WTC11 (cell line): ENCODE measurements around the gene ZNF672. TPM values are rescaled to one million over a fixed set of nuclear protein-coding genes. Genes with fewer than 3 reads are reported as not detected.

Source experiments
- ATAC-seq: fragments of 200-7000 bp; cut with Tn5 transposase; 2 replicates; pipeline ENCODE4 v1.10.0; 2021; ENCODE audit warnings: mild to moderate bottlenecking, moderate library complexity
- CTCF ChIA-PET: fragments of 300-600 bp; sonication (Branson Sonifier 250); formaldehyde crosslinking; loops from one replicate; lab custom pipeline; 2021; ENCODE audit warnings: antibody characterized with exemption; lab: Charles Lee
- POLR2A ChIA-PET: fragments of 350-600 bp; sonication (Branson Sonifier 250); formaldehyde crosslinking; loops from one replicate; lab custom pipeline; 2021; ENCODE audit warnings: antibody characterized with exemption; lab: Charles Lee
- DNase-seq: peaks from one replicate; pipeline ENCODE4 v3.0.0; 2021; ENCODE audit warnings: low spot score
- H3K27ac Mint-ChIP-seq: 2 replicates; pipeline ENCODE4 v1.8.0; 2021; ENCODE audit warnings: mixed read lengths
- H3K27me3 Mint-ChIP-seq: 2 replicates; pipeline ENCODE4 v1.8.0; 2021; ENCODE audit warnings: low read depth, mild to moderate bottlenecking, moderate library complexity, mixed read lengths
- H3K36me3 Mint-ChIP-seq: 2 replicates; pipeline ENCODE4 v1.8.0; 2021; ENCODE audit warnings: mixed read lengths
- H3K4me1 Mint-ChIP-seq: 2 replicates; pipeline ENCODE4 v1.8.0; 2022; ENCODE audit warnings: mixed read lengths
- H3K4me3 Mint-ChIP-seq: 2 replicates; pipeline ENCODE4 v1.8.0; 2021; ENCODE audit warnings: mild to moderate bottlenecking, moderate library complexity, mixed read lengths
- H3K9me3 Mint-ChIP-seq: 2 replicates; pipeline ENCODE4 v1.8.0; 2021; ENCODE audit warnings: mixed read lengths
- ATF6 ChIP-seq: sonication (generic); formaldehyde crosslinking; IDR thresholded peaks from 2 replicates; pipeline ENCODE4 v1.8.1; 2023; ENCODE audit warnings: mild to moderate bottlenecking, missing genetic modification reagents
- ELF4 ChIP-seq: sonication (generic); formaldehyde crosslinking; IDR thresholded peaks from 2 replicates; pipeline ENCODE4 v1.8.1; 2022; ENCODE audit warnings: low read depth, mild to moderate bottlenecking, moderate library complexity, missing genetic modification reagents
- FOXJ3 ChIP-seq: sonication (generic); formaldehyde crosslinking; IDR thresholded peaks from 2 replicates; pipeline ENCODE4 v1.9.0; 2021; ENCODE audit warnings: missing genetic modification reagents, mild to moderate bottlenecking, borderline replicate concordance
- MLX ChIP-seq: sonication (generic); formaldehyde crosslinking; IDR thresholded peaks from 2 replicates; pipeline ENCODE4 v1.8.1; 2023; ENCODE audit warnings: mild to moderate bottlenecking, missing genetic modification reagents, moderate library complexity
- RORB ChIP-seq: fragments of 250-450 bp; sonication (Bioruptor Pico); IDR thresholded peaks from 2 replicates; pipeline ENCODE4 v1.9.0; 2021; ENCODE audit warnings: mild to moderate bottlenecking
- SMAD3 ChIP-seq: sonication (generic); formaldehyde crosslinking; IDR thresholded peaks from 2 replicates; pipeline ENCODE4 v1.8.0; 2022; ENCODE audit warnings: missing genetic modification reagents, mild to moderate bottlenecking, borderline replicate concordance
- ZBTB43 ChIP-seq: sonication (generic); formaldehyde crosslinking; IDR thresholded peaks from 2 replicates; pipeline ENCODE4 v1.8.1; 2023; ENCODE audit warnings: mild to moderate bottlenecking, missing genetic modification reagents
- ZNF396 ChIP-seq: fragments of 250-450 bp; sonication (Bioruptor Pico); IDR thresholded peaks from 2 replicates; pipeline ENCODE4 v1.8.0; 2021; ENCODE audit warnings: mild to moderate bottlenecking, moderate library complexity, borderline replicate concordance
- ZNF425 ChIP-seq: fragments of 250-450 bp; sonication (Bioruptor Pico); conservative IDR thresholded peaks from 2 replicates; pipeline ENCODE4 v1.9.0; 2021; ENCODE audit warnings: mild to moderate bottlenecking
- ZNF512 ChIP-seq: sonication (generic); formaldehyde crosslinking; IDR thresholded peaks from 2 replicates; pipeline ENCODE4 v1.8.1; 2022; ENCODE audit warnings: missing genetic modification reagents, borderline replicate concordance
- ZNF532 ChIP-seq: fragments of 250-450 bp; sonication (Bioruptor Pico); IDR thresholded peaks from 2 replicates; pipeline ENCODE4 v1.9.0; 2021; ENCODE audit warnings: mild to moderate bottlenecking, borderline replicate concordance
- total RNA-seq: library from RNA; stranded (reverse); gene quantifications from 3 replicates; pipeline ENCODE4 v1.2.3, GENCODE V29; 2021
- TF ChIP-seq, protein P1 (sequence below): sonication (generic); formaldehyde crosslinking; IDR thresholded peaks from 2 replicates; pipeline ENCODE4 v1.8.0; 2022; ENCODE audit warnings: mild to moderate bottlenecking, missing genetic modification reagents
- TF ChIP-seq, protein P2 (sequence below): fragments of 250-450 bp; sonication (Bioruptor Pico); IDR thresholded peaks from 2 replicates; pipeline ENCODE4 v1.9.0; 2021; ENCODE audit warnings: mild to moderate bottlenecking
- TF ChIP-seq, protein P3 (sequence below): fragments of 250-450 bp; sonication (Bioruptor Pico); IDR thresholded peaks from 2 replicates; pipeline ENCODE4 v1.8.0; 2021; ENCODE audit warnings: mild to moderate bottlenecking

The ZNF672 gene
- total RNA-seq, 1 experiment from 2014 or later, result 37.9 TPM

DNA sequence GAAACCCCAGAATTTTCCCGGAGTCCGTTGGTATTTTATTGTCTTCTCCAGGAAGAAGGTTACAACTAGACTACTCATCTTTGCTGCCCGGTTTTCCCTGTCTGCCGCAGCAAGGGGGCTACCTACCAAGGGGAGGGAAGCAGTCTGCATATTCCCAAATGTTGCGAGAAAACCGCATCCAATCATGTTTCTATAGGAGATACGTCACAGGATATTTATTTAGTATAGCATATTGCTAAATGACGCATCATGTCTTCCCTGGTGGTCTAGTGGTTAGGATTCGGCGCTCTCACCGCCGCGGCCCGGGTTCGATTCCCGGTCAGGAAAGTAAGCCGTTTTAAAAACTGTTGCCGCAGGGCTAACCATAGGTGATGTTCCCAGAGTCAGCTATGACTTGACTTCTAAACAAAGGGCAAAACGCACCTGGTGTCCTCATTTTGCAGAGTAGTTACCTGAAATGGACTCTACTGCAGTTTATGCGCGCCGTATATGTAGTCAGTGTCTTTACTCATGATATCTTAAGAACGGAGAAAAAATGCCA is 36.0 kb downstream of the ZNF672 start:
- CTCF ChIA-PET, result interaction anchor here (0.9 to 3.2 kb wide), 7 partner anchors 11 to 48 kb away, joined by 3 to 40 read pairs (median 9); partner anchors contain the start of genes PGBD2, SH3BP5L and ZNF692
- Mint-ChIP-seq H3K27ac (peak overlapping the region; percentile 99), H3K36me3 (no peaks in the 10 kb centered on the region), H3K27me3 (peaks cover 8% of the 10 kb centered on the region), H3K9me3 (no peaks in the 10 kb centered on the region), H3K4me3 (peak overlapping the region; percentile 96), H3K4me1 (peaks cover 3% of the 10 kb centered on the region; the same call in 1 of the 2 replicates)
- ATAC-seq (peak; percentile 55), DNase-seq (peak; percentile 77)
- POLR2A ChIA-PET, result interaction anchor here (1.4 to 2.4 kb wide), 5 partner anchors 11 to 48 kb away, joined by 3 to 20 read pairs (median 10); partner anchors contain the start of genes SH3BP5L, ZNF672 and ZNF692
- TF ChIP-seq, protein P1, sequence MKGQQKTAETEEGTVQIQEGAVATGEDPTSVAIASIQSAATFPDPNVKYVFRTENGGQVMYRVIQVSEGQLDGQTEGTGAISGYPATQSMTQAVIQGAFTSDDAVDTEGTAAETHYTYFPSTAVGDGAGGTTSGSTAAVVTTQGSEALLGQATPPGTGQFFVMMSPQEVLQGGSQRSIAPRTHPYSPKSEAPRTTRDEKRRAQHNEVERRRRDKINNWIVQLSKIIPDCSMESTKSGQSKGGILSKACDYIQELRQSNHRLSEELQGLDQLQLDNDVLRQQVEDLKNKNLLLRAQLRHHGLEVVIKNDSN (CRISPR knock-in tag), result peak; percentile 11; the same call in 1 of the 2 replicates
- TF ChIP-seq SMAD3 (no peak), RORB (CRISPR knock-in tag) (no peak), ZBTB43 (CRISPR knock-in tag) (no peak), ZNF396 (no peak), ELF4 (CRISPR knock-in tag) (no peak), ATF6 (CRISPR knock-in tag) (no peak), ZNF425 (no peak), FOXJ3 (CRISPR knock-in tag) (no peak), MLX (CRISPR knock-in tag) (no peak), ZNF532 (CRISPR knock-in tag) (no peak), ZNF512 (CRISPR knock-in tag) (no peak)
- TF ChIP-seq, protein P2, sequence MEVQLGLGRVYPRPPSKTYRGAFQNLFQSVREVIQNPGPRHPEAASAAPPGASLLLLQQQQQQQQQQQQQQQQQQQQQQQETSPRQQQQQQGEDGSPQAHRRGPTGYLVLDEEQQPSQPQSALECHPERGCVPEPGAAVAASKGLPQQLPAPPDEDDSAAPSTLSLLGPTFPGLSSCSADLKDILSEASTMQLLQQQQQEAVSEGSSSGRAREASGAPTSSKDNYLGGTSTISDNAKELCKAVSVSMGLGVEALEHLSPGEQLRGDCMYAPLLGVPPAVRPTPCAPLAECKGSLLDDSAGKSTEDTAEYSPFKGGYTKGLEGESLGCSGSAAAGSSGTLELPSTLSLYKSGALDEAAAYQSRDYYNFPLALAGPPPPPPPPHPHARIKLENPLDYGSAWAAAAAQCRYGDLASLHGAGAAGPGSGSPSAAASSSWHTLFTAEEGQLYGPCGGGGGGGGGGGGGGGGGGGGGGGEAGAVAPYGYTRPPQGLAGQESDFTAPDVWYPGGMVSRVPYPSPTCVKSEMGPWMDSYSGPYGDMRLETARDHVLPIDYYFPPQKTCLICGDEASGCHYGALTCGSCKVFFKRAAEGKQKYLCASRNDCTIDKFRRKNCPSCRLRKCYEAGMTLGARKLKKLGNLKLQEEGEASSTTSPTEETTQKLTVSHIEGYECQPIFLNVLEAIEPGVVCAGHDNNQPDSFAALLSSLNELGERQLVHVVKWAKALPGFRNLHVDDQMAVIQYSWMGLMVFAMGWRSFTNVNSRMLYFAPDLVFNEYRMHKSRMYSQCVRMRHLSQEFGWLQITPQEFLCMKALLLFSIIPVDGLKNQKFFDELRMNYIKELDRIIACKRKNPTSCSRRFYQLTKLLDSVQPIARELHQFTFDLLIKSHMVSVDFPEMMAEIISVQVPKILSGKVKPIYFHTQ (CRISPR knock-in tag), result no peak
- TF ChIP-seq, protein P3, sequence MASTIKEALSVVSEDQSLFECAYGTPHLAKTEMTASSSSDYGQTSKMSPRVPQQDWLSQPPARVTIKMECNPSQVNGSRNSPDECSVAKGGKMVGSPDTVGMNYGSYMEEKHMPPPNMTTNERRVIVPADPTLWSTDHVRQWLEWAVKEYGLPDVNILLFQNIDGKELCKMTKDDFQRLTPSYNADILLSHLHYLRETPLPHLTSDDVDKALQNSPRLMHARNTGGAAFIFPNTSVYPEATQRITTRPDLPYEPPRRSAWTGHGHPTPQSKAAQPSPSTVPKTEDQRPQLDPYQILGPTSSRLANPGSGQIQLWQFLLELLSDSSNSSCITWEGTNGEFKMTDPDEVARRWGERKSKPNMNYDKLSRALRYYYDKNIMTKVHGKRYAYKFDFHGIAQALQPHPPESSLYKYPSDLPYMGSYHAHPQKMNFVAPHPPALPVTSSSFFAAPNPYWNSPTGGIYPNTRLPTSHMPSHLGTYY, result no peak
